ENCODE data around the gene CACHD1. TPM values are rescaled to one million over a fixed set of nuclear protein-coding genes. Genes with fewer than 3 reads are reported as not detected.

Gene CACHD1
- total RNA-seq, 1 donor = 7.3 TPM

DNA sequence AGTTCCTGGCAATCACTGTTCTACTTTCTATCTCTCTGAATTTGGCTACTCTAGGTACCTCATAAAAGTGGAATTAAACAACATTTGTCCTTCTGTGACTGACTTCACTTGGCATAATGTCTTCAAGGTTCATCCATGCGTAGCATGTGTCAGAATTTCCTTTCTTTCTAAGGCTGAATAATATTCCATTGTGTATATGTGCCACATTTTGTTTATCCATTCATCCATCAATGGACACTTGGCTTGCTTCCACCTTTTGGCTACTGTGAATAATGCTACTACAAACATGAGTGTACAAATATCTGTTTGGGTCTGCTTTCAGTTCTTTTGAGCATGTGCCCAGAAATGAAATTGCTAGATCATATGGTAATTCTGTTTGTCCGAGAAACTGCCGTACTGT lies 14.7 kb downstream of the CACHD1 start:
- no peak overlapping the region for H3K4me3 ChIP-seq (ENCODE audit: low read depth, low read length)
- no peak for DNase-seq (ENCODE audit: low read depth)
- TF ChIP-seq, protein P1, sequence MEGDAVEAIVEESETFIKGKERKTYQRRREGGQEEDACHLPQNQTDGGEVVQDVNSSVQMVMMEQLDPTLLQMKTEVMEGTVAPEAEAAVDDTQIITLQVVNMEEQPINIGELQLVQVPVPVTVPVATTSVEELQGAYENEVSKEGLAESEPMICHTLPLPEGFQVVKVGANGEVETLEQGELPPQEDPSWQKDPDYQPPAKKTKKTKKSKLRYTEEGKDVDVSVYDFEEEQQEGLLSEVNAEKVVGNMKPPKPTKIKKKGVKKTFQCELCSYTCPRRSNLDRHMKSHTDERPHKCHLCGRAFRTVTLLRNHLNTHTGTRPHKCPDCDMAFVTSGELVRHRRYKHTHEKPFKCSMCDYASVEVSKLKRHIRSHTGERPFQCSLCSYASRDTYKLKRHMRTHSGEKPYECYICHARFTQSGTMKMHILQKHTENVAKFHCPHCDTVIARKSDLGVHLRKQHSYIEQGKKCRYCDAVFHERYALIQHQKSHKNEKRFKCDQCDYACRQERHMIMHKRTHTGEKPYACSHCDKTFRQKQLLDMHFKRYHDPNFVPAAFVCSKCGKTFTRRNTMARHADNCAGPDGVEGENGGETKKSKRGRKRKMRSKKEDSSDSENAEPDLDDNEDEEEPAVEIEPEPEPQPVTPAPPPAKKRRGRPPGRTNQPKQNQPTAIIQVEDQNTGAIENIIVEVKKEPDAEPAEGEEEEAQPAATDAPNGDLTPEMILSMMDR (IDR thresholded peaks at IDR 0.05; ENCODE audit: insufficient read depth, low read length) = no peak

DNA sequence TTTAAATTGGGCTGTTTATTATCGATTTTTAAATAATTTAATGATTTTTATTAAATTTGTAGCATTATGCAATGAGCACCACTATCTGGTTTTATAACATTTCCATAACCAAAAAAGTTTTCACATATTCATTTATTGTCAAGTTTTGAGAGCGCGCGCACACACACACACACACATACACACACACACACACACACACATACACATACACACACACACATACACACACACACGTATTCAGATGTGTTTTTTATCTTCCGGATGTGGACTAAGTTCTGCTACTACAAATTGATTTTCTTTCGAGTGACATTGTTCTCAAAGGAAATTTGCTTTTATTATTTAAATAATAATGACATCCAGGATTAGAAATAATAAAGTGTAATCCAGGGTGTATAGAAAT lies 16.3 kb downstream of the CACHD1 start:
- TF ChIP-seq, protein P1 (IDR thresholded peaks at IDR 0.05; ENCODE audit: insufficient read depth, low read length) = no peak
- H3K4me3 ChIP-seq (ENCODE audit: low read depth, low read length) = no peak overlapping the region
- no peak for DNase-seq (ENCODE audit: low read depth)

DNA sequence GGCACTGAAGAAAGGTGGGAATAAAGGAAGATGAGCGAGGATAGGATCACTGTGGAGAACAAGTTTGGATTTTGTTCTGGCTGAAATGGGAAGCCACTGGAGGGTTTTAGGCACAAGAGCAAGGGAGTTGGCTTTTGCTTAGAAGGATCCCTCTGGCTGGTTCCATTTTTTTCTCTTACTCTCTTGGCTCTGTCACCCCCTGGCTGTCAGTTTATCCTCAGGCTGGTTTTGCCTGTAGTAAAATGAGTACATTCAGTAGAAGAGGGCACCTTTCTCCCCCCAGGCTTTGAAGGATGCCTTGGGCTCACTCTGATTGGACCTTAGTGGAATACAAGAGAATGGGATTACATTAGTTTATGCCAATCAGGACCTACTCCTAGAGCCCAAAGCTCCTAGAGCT lies 17.1 kb downstream of the CACHD1 start:
- TF ChIP-seq, protein P1 (IDR thresholded peaks at IDR 0.05; ENCODE audit: insufficient read depth, low read length) = no peak
- DNase-seq (ENCODE audit: low read depth) = no peak
- no peak overlapping the region for H3K4me3 ChIP-seq (ENCODE audit: low read depth, low read length)

DNA sequence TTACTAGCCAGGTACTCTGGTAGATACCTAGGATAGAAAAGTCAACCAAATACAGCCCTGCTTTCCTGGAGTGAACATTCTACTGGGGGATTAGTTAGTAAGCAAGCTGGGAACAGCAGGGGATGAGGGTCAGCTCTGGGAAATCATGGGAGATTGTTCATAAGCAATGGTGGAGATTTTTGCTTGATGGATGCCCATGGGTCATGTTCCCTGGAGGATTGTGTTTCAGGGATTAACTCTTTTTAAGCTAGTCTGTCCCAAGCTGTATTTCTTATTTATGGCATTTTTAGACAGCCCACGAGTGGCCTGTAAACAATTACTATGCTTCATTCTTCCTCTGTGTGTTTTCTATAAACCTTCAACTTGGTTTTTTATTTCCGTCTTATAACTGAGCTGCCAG lies 18.9 kb downstream of the CACHD1 start:
- DNase-seq (ENCODE audit: low read depth) = no peak
- no peak overlapping the region for H3K4me3 ChIP-seq (ENCODE audit: low read depth, low read length)
- TF ChIP-seq, protein P1 (IDR thresholded peaks at IDR 0.05; ENCODE audit: insufficient read depth, low read length) = no peak

DNA sequence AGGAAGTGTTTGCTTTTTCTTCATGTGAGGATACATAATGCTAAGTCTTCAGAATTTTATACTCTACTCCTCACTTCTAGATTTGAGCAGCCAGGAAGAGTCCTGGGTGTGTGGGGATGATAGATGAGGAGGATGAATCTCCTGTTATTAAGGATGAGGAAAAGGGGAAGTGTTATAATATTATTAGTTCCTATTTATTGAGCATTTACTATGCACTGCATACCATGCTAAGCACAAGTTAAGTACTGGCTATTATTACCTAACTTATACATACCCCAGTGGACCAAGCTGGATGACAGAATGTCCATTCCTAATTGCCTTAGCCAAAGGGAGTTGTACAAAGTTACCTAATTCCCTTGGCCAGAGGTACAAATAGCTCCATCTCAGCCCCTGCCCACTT lies 19.8 kb downstream of the CACHD1 start:
- no peak overlapping the region for H3K4me3 ChIP-seq (ENCODE audit: low read depth, low read length)
- no peak for DNase-seq (ENCODE audit: low read depth)
- TF ChIP-seq, protein P1 (IDR thresholded peaks at IDR 0.05; ENCODE audit: insufficient read depth, low read length) = no peak

DNA sequence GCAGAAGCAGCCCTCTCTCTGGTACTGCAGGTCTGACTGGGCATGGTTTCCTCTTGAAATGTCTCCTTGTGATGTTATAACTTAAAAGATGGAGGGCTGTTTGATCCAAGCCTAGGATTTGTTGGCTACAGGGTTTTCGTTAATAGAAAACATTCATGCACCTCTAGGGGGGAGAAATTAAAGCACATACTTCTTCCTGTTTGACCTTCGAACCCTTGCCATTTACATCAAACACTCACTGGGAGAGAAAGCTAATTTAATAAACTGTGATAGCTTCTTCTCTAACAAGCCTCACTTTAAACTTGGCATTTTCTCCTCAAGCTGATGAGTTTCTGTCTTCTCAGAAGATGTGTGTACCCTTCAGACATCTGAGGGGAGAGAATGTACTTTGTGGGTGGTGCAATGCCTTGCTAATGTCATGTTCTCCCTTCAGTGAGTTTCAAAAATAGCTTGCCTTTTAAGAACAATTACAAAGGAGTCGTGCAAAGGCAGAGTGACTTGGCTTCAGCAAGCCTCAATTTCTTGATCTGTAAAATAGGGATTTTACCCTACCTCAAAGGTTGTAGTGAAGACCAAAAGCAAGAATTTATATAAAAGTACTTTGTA lies 20.4 kb downstream of the CACHD1 start:
- H3K4me3 ChIP-seq (ENCODE audit: low read depth, low read length) = no peak overlapping the region
- TF ChIP-seq, protein P1 (IDR thresholded peaks at IDR 0.05; ENCODE audit: insufficient read depth, low read length) = no peak
- no peak for DNase-seq (ENCODE audit: low read depth)

DNA sequence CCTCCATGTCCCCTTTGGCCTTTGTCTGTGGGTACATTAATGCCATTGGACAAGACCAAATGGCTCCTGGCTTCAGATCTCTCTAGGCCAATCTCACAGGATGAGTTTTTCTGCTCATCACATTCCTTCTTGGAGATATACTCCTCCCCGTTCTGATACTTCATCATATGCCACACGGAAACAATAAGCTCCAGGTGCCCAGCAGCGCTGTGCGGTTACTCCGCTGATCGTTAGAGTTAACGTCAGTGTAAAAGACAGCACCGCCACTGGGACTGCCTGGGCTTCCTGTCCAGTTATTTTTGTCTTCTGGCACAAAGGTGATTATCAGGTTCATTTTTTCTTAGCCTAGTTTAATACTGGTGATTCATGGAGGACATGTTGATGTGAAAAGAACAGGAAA lies 22.5 kb downstream of the CACHD1 start:
- TF ChIP-seq, protein P1 (IDR thresholded peaks at IDR 0.05; ENCODE audit: insufficient read depth, low read length) = no peak
- no peak for DNase-seq (ENCODE audit: low read depth)
- H3K4me3 ChIP-seq (ENCODE audit: low read depth, low read length) = no peak overlapping the region

All from fibroblast of the aortic adventitia (primary cell).